GM23338 (cell line): ENCODE results near the gene TMC2. TPM values are rescaled to one million over a fixed set of nuclear protein-coding genes. Genes with fewer than 3 reads are reported as not detected.

ENCODE experiments used
- ATAC-seq: fragments of 200-7000 bp; cut with Tn5 transposase; 3 replicates; pipeline ENCODE4 v1.9.1; 2020
- DNase-seq: peaks from one replicate; pipeline ENCODE4 v3.0.0-alpha.2; 2015; ENCODE audit warnings: low spot score
- H2AFZ ChIP-seq: fragments of 200-600 bp; sonication (generic); 2 replicates; pipeline ENCODE4 v1.8.0; 2016; ENCODE audit warnings: antibody characterized with exemption, mild to moderate bottlenecking, moderate library complexity
- H3F3A ChIP-seq: fragments of 200-600 bp; sonication (generic); replicated peaks from 2 replicates; pipeline ENCODE4 v1.8.0; 2017; ENCODE audit warnings: antibody characterized with exemption, mixed run types, low read depth
- H3K27ac ChIP-seq: fragments of 200-600 bp; sonication (generic); 2 replicates; pipeline ENCODE4 v1.6.1; 2016; ENCODE audit warnings: low read depth
- H3K27me3 ChIP-seq: fragments of 200-600 bp; sonication (generic); 2 replicates; pipeline ENCODE4 v1.8.0; 2016; ENCODE audit warnings: mild to moderate bottlenecking, mixed run types, moderate library complexity; ENCODE audit not compliant: insufficient read depth
- H3K36me3 ChIP-seq: fragments of 200-600 bp; sonication (generic); 2 replicates; pipeline ENCODE4 v1.8.0; 2016; ENCODE audit warnings: mild to moderate bottlenecking; ENCODE audit not compliant: insufficient read depth
- H3K4me1 ChIP-seq: fragments of 200-600 bp; sonication (generic); 2 replicates; pipeline ENCODE4 v1.8.0; 2016; ENCODE audit warnings: mild to moderate bottlenecking, moderate library complexity; ENCODE audit not compliant: insufficient read depth
- H3K4me2 ChIP-seq: fragments of 200-600 bp; sonication (generic); 2 replicates; pipeline ENCODE4 v1.7.1; 2017; ENCODE audit warnings: mixed run types
- H3K4me3 ChIP-seq: fragments of 200-600 bp; sonication (generic); 2 replicates; pipeline ENCODE4 v1.6.1; 2016; ENCODE audit warnings: mixed run types
- H3K79me2 ChIP-seq: fragments of 200-600 bp; sonication (generic); replicated peaks from 2 replicates; pipeline ENCODE4 v1.8.0; 2017; ENCODE audit warnings: mild to moderate bottlenecking; ENCODE audit not compliant: insufficient read depth
- H3K9me2 ChIP-seq: fragments of 200-600 bp; sonication (generic); 2 replicates; pipeline ENCODE4 v1.8.0; 2017; ENCODE audit not compliant: insufficient read depth
- H4K20me1 ChIP-seq: fragments of 200-600 bp; sonication (generic); replicated peaks from 2 replicates; pipeline ENCODE4 v1.8.0; 2017; ENCODE audit warnings: mild to moderate bottlenecking; ENCODE audit not compliant: insufficient read depth
- H3K27ac Mint-ChIP-seq: 2 replicates; pipeline ENCODE4 v1.8.0; 2020; ENCODE audit warnings: inconsistent platforms, mild to moderate bottlenecking, moderate library complexity, mixed read lengths
- H3K27me3 Mint-ChIP-seq: 3 replicates; pipeline ENCODE4 v1.8.0; 2022; ENCODE audit warnings: low read depth, mild to moderate bottlenecking, moderate library complexity, mixed read lengths, inconsistent platforms; ENCODE audit not compliant: insufficient read depth, poor library complexity
- H3K36me3 Mint-ChIP-seq: 3 replicates; pipeline ENCODE4 v1.8.0; 2021; ENCODE audit warnings: low read depth, mild to moderate bottlenecking, inconsistent platforms, moderate library complexity, mixed read lengths
- H3K4me1 Mint-ChIP-seq: 3 replicates; pipeline ENCODE4 v1.8.0; 2020; ENCODE audit warnings: mild to moderate bottlenecking, inconsistent platforms, mixed read lengths
- H3K4me3 Mint-ChIP-seq: 3 replicates; pipeline ENCODE4 v1.8.0; 2021; ENCODE audit warnings: moderate library complexity, mild to moderate bottlenecking, inconsistent platforms, mixed read lengths
- H3K9me3 Mint-ChIP-seq: 3 replicates; pipeline ENCODE4 v1.8.0; 2020; ENCODE audit warnings: moderate library complexity, mild to moderate bottlenecking, inconsistent platforms, mixed read lengths
- CREB1 ChIP-seq: fragments of 250-450 bp; sonication (Bioruptor Pico); IDR thresholded peaks from 2 replicates; pipeline ENCODE4 v1.5.0; 2020; ENCODE audit warnings: low read depth, mild to moderate bottlenecking, moderate library complexity
- EZH2phosphoT487 ChIP-seq: fragments of 200-600 bp; sonication (generic); IDR thresholded peaks from one replicate; pipeline ENCODE4 v1.8.1; 2018; ENCODE audit warnings: antibody characterized with exemption; ENCODE audit not compliant: unreplicated experiment
- JUNB ChIP-seq: IDR thresholded peaks from one replicate; pipeline ENCODE4 v1.6.1; 2016; ENCODE audit warnings: antibody characterized with exemption; ENCODE audit not compliant: unreplicated experiment
- POLR2AphosphoS5 ChIP-seq: IDR thresholded peaks from 2 replicates; pipeline ENCODE4 v1.6.1; 2016; ENCODE audit warnings: antibody characterized with exemption, low read depth
- STAT1 ChIP-seq: IDR thresholded peaks from one replicate; pipeline ENCODE4 v1.6.1; 2016; ENCODE audit warnings: antibody characterized with exemption; ENCODE audit not compliant: unreplicated experiment
- polyA plus RNA-seq: library from polyadenylated mRNA; unstranded; fragments of >200 nt; fragmentation: Nextera tagmentation; extraction: Ambion mirVana; gene quantifications from 2 replicates; pipeline ENCODE4 v1.2.1, GENCODE V29; 2016
- total RNA-seq: library from RNA; depleted of rRNA; stranded (reverse); fragments of >200 nt; shearing (Covaris generic); gene quantifications from 2 replicates; pipeline ENCODE4 v1.2.3, GENCODE V29; 2014
- TF ChIP-seq, protein P1 (sequence below): fragments of 250-450 bp; sonication (Bioruptor Pico); IDR thresholded peaks from 2 replicates; pipeline ENCODE4 v1.5.0; 2020; ENCODE audit warnings: mild to moderate bottlenecking, moderate library complexity

Gene TMC2
- total and polyA plus RNA-seq, 2 experiments from 2014 or later, result not detected

DNA sequence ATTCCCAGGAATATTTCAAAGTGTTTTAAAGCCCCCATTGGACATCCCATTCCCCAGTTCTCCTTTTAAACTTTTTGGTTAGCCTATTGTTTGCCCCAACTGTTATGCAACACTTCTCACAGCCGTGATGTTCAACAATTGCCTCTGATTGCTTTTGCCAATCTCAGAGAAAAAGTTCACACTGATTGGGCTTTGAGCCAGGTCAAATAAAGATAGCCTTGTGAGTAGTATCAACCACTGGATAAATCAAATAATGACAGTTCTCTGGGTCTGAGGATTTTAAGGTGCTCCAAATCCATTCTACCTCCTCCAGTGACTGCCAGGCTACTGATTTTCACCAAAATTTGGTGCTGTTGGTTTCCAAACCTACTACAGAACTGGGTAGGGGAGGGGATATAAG is 97.0 kb downstream of the TMC2 start (continued):
- TF ChIP-seq JUNB (no peak), EZH2phosphoT487 (no peak)

DNA sequence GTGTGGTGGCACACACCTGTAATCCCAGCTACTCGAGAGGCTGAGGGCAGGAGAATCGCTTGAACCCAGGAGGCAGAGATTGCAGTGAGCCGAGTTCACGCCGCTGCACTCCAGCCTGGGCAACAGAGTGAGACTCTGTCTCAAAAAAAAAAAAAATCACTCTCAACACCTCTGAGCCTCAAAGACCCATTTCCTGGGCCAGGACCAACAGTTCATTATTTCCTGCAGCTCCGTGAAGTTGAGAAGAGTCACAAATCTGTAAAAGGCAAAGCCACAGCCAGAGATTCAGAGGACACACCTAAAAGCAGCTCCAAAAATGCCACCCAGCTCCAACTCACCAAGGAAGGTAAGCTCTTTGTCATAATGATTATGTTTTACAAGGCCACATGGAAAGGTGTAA is 100.9 kb downstream of the TMC2 start:
- no peak for TF ChIP-seq POLR2AphosphoS5
- TF ChIP-seq, protein P1, sequence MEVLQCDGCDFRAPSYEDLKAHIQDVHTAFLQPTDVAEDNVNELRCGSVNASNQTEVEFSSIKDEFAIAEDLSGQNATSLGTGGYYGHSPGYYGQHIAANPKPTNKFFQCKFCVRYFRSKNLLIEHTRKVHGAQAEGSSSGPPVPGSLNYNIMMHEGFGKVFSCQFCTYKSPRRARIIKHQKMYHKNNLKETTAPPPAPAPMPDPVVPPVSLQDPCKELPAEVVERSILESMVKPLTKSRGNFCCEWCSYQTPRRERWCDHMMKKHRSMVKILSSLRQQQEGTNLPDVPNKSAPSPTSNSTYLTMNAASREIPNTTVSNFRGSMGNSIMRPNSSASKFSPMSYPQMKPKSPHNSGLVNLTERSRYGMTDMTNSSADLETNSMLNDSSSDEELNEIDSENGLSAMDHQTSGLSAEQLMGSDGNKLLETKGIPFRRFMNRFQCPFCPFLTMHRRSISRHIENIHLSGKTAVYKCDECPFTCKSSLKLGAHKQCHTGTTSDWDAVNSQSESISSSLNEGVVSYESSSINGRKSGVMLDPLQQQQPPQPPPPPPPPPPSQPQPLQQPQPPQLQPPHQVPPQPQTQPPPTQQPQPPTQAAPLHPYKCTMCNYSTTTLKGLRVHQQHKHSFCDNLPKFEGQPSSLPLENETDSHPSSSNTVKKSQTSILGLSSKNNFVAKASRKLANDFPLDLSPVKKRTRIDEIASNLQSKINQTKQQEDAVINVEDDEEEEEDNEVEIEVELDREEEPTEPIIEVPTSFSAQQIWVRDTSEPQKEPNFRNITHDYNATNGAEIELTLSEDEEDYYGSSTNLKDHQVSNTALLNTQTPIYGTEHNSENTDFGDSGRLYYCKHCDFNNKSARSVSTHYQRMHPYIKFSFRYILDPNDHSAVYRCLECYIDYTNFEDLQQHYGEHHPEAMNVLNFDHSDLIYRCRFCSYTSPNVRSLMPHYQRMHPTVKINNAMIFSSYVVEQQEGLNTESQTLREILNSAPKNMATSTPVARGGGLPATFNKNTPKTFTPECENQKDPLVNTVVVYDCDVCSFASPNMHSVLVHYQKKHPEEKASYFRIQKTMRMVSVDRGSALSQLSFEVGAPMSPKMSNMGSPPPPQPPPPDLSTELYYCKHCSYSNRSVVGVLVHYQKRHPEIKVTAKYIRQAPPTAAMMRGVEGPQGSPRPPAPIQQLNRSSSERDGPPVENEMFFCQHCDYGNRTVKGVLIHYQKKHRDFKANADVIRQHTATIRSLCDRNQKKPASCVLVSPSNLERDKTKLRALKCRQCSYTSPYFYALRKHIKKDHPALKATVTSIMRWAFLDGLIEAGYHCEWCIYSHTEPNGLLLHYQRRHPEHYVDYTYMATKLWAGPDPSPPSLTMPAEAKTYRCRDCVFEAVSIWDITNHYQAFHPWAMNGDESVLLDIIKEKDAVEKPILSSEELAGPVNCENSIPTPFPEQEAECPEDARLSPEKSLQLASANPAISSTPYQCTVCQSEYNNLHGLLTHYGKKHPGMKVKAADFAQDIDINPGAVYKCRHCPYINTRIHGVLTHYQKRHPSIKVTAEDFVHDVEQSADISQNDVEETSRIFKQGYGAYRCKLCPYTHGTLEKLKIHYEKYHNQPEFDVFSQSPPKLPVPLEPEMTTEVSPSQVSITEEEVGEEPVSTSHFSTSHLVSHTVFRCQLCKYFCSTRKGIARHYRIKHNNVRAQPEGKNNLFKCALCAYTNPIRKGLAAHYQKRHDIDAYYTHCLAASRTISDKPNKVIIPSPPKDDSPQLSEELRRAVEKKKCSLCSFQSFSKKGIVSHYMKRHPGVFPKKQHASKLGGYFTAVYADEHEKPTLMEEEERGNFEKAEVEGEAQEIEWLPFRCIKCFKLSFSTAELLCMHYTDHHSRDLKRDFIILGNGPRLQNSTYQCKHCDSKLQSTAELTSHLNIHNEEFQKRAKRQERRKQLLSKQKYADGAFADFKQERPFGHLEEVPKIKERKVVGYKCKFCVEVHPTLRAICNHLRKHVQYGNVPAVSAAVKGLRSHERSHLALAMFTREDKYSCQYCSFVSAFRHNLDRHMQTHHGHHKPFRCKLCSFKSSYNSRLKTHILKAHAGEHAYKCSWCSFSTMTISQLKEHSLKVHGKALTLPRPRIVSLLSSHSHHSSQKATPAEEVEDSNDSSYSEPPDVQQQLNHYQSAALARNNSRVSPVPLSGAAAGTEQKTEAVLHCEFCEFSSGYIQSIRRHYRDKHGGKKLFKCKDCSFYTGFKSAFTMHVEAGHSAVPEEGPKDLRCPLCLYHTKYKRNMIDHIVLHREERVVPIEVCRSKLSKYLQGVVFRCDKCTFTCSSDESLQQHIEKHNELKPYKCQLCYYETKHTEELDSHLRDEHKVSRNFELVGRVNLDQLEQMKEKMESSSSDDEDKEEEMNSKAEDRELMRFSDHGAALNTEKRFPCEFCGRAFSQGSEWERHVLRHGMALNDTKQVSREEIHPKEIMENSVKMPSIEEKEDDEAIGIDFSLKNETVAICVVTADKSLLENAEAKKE, result no peak
- no peak for TF ChIP-seq STAT1
- no peak for TF ChIP-seq CREB1 (CRISPR knock-in tag)
- Mint-ChIP-seq H3K27me3 (peaks cover 4% of the 10 kb centered on the region), H3K9me3 (no peaks in the 10 kb centered on the region), H3K27ac (no peak overlapping the region), H3K4me1 (no peaks in the 10 kb centered on the region), H3K4me3 (no peak overlapping the region), H3K36me3 (no peaks in the 10 kb centered on the region)
- no peaks in the 10 kb centered on the region for H3K79me2 ChIP-seq
- no peaks in the 10 kb centered on the region for H3K36me3 ChIP-seq
- no peak for ATAC-seq
- H3K4me1 ChIP-seq, result no peaks in the 10 kb centered on the region
- no peak for DNase-seq
- H3K4me2 ChIP-seq, result no peak overlapping the region
- H3K9me2 ChIP-seq, result 0 out of 2 replicates have a peak, but pooled peaks cover 5% of the 10 kb centered on the region
- no peaks in the 10 kb centered on the region for H4K20me1 ChIP-seq
- H2AFZ ChIP-seq, result no peak overlapping the region
- H3K4me3 ChIP-seq, result no peak overlapping the region
- H3K27me3 ChIP-seq, result no peaks in the 10 kb centered on the region
- no peaks in the 10 kb centered on the region for H3F3A ChIP-seq
- no peak overlapping the region for H3K27ac ChIP-seq

DNA sequence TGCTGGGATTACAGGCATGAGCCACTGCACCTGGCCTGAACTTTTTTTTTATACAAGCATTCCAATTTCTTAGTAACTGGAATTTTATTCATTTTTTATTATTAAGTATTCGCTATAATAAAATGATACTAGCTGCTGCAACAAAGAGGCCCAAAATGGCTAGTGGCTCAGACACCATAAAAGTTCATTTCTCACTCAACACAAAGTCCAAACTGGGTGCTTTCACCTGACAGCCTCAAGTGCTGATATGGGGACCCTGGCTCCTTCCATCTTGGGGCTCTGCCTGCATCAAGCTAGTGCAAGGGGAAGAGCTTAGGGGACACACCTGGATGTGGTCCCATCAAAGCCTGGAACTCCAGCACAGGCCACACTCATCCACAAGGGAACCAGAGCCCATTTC is 103.9 kb downstream of the TMC2 start:
- no peak overlapping the region for H3K4me2 ChIP-seq
- H3K27ac Mint-ChIP-seq, result no peak overlapping the region
- no peaks in the 10 kb centered on the region for H4K20me1 ChIP-seq
- H2AFZ ChIP-seq, result no peak overlapping the region
- no peak overlapping the region for H3K4me3 Mint-ChIP-seq
- H3K36me3 Mint-ChIP-seq, result no peaks in the 10 kb centered on the region
- H3K36me3 ChIP-seq, result no peaks in the 10 kb centered on the region
- no peaks in the 10 kb centered on the region for H3K4me1 ChIP-seq
- H3K27me3 Mint-ChIP-seq, result peaks cover 4% of the 10 kb centered on the region
- DNase-seq (no peak), ATAC-seq (no peak)
- no peaks in the 10 kb centered on the region for H3K4me1 Mint-ChIP-seq
- H3K9me2 ChIP-seq, result 0 out of 2 replicates have a peak, but pooled peaks cover 2% of the 10 kb centered on the region
- H3K9me3 Mint-ChIP-seq, result no peaks in the 10 kb centered on the region
- H3F3A ChIP-seq, result no peaks in the 10 kb centered on the region
- no peak overlapping the region for H3K27ac ChIP-seq
- H3K4me3 ChIP-seq, result no peak overlapping the region
- H3K27me3 ChIP-seq, result no peaks in the 10 kb centered on the region
- H3K79me2 ChIP-seq, result no peaks in the 10 kb centered on the region
- TF ChIP-seq, protein P1, result no peak
